K562 (cell line): Measurements from ENCODE around the gene PSG7. TPM values are rescaled to one million over a fixed set of nuclear protein-coding genes. Genes with fewer than 3 reads are reported as not detected.

ENCODE experiments used
- ATAC-seq: fragments of 200-7000 bp; cut with Tn5 transposase; 3 replicates; pipeline ENCODE4 v1.9.1; 2020; ENCODE audit warnings: moderate library complexity
- BruUV-seq: library from RNA; stranded (reverse); fragments of 400-500 nt; replicated peaks from 2 replicates; lab custom pipeline; 2021; lab: Mats Ljungman, UMichigan
- CTCF ChIA-PET: fragments of 300-600 bp; formaldehyde crosslinking; extraction: SDS; loops from one replicate; lab custom pipeline; 2021; ENCODE audit warnings: low intra/inter-chr PET ratio; lab: Yijun Ruan, JAX
- POLR2A ChIA-PET: fragments of 300-600, 350-650 bp; sonication (Branson Sonifier 250); formaldehyde crosslinking; extraction: SDS; loops from one replicate; lab custom pipeline; 2021; ENCODE audit warnings: antibody characterized with exemption, inconsistent platforms; lab: Yijun Ruan, JAX
- DNase-seq, 4 experiments: peaks; one replicate each; pipeline versions ENCODE4 v3.0.0 to v3.0.0-alpha.2; 2011 to 2018; ENCODE audit warnings: low spot score in 3 of 4, mixed read lengths in 3 of 4; ENCODE audit errors: extremely low read depth in 1 of 4
- FAIRE-seq: peaks from 2 replicates; lab custom pipeline; 2011; peaks lifted over from hg19 to GRCh38; lab: Jason Lieb, UNC
- H2AFZ ChIP-seq: 2 replicates; pipeline ENCODE4 v1.6.0; 2011; ENCODE audit warnings: low read depth, low read length, control low read depth, inconsistent platforms
- H3K27ac ChIP-seq: fragments of 200-600 bp; 3 replicates; pipeline ENCODE4 v1.8.0; 2011; ENCODE audit warnings: low read depth, mild to moderate bottlenecking, control low read depth, inconsistent platforms, low read length, moderate library complexity, mixed read lengths; ENCODE audit errors: extremely low read depth
- H3K27me3 ChIP-seq, 2 experiments: fragments of 300-600 bp in 1 of 2; 2 replicates in 1 of 2; 3 replicates in 1 of 2; pipeline versions ENCODE4 v1.6.0 to v1.8.0; 2011; ENCODE audit warnings: inconsistent platforms in 2 of 2, low read length in 2 of 2, mild to moderate bottlenecking in 1 of 2, mixed read lengths in 1 of 2, moderate library complexity in 1 of 2; ENCODE audit not compliant: control insufficient read depth in 2 of 2, insufficient read depth in 2 of 2
- H3K36me3 ChIP-seq: fragments of 300-600 bp; 3 replicates; pipeline ENCODE4 v1.8.0; 2011; ENCODE audit warnings: mild to moderate bottlenecking, low read length, inconsistent platforms; ENCODE audit not compliant: control insufficient read depth, insufficient read depth
- H3K4me1 ChIP-seq, 2 experiments: fragments of 200-600 bp in 1 of 2; replicated peaks in 1 of 2; 2 replicates in 1 of 2; 3 replicates in 1 of 2; pipeline versions ENCODE4 v1.5.1 to v1.8.0; 2011; ENCODE audit warnings: inconsistent platforms in 2 of 2, low read length in 2 of 2, mild to moderate bottlenecking in 1 of 2, mixed read lengths in 1 of 2, moderate library complexity in 1 of 2; ENCODE audit not compliant: control insufficient read depth in 2 of 2, insufficient read depth in 2 of 2
- H3K4me2 ChIP-seq: 2 replicates; pipeline ENCODE4 v1.6.1; 2011; ENCODE audit warnings: low read length, control low read depth, inconsistent platforms, mixed read lengths; ENCODE audit not compliant: insufficient read depth
- H3K4me3 ChIP-seq: fragments of 200-600 bp; sonication (generic), shearing (Covaris generic); 2 replicates; pipeline ENCODE4 v1.5.1; 2016; ENCODE audit warnings: control low read depth, inconsistent platforms
- H3K79me2 ChIP-seq: fragments of 200-600 bp; 3 replicates; pipeline ENCODE4 v1.8.0; 2011; ENCODE audit warnings: low read length, inconsistent platforms; ENCODE audit not compliant: control insufficient read depth, insufficient read depth
- H3K9ac ChIP-seq, 2 experiments: 2 replicates each; pipeline versions ENCODE4 v1.6.0 to v1.6.1; 2011; ENCODE audit warnings: low read depth in 2 of 2, low read length in 2 of 2, control low read depth in 1 of 2, inconsistent platforms in 1 of 2, mild to moderate bottlenecking in 1 of 2, mixed read lengths in 1 of 2; ENCODE audit not compliant: insufficient read depth in 1 of 2
- H3K9me1 ChIP-seq: one replicate; pipeline ENCODE4 v1.6.0; 2011; ENCODE audit warnings: inconsistent platforms, mild to moderate bottlenecking, low read length, moderate library complexity; ENCODE audit not compliant: control insufficient read depth, insufficient read depth
- H3K9me3 ChIP-seq: replicated peaks from 2 replicates; pipeline ENCODE4 v1.5.1; 2011; ENCODE audit warnings: low read depth, low read length, inconsistent platforms; ENCODE audit not compliant: control insufficient read depth, insufficient read depth
- H4K20me1 ChIP-seq: replicated peaks from 2 replicates; pipeline ENCODE4 v1.6.1; 2011; ENCODE audit warnings: low read length, inconsistent platforms, mixed read lengths; ENCODE audit not compliant: control insufficient read depth, insufficient read depth
- WGBS: fragments of 100-300 bp; shearing (Covaris generic); methylation state at CpG from one replicate; pipeline ENCODE4 v1.1.6; 2016; ENCODE audit warnings: low coverage, mixed read lengths; ENCODE audit not compliant: insufficient coverage; ENCODE audit errors: missing lambda C conversion rate; 5-methylcytosine and 5-hydroxymethylcytosine counted together
- in situ Hi-C: fragments of 300-500 bp; cut with MboI; formaldehyde crosslinking; loops from 4 replicates; pipeline ENCODE4 v1.15.0; 2018; ENCODE audit warnings: inconsistent platforms, mixed read lengths
- intact Hi-C: fragments of 100-400 bp; cut with micrococcal nuclease; formaldehyde crosslinking; loops from 2 replicates; pipeline ENCODE4 v1.14.2; 2022
- polyA plus RNA-seq, 8 experiments: library from polyadenylated mRNA; depleted of rRNA in 4 of 8; stranded (reverse) in 5 of 8; unstranded in 3 of 8; fragments of >200 nt; fragmentation: Nextera tagmentation in 2 of 8; fragmentation: Illumina TruSeq in 1 of 8; extraction: Ambion mirVana in 2 of 8; extraction: Trizol in 1 of 8; gene quantifications; 2 replicates each; pipeline versions ENCODE4 v1.2.1 to v1.2.3, GENCODE V29; 2011 to 2014; ENCODE audit warnings: inconsistent platforms in 1 of 8, missing spikeins in 1 of 8
- total RNA-seq, 7 experiments: library from RNA; depleted of rRNA in 6 of 7; stranded (reverse); fragments of >200 nt in 6 of 7; fragmentation: Illumina TruSeq in 2 of 7; extraction: Trizol in 2 of 7; gene quantifications; 2 replicates each; pipeline versions ENCODE4 v1.2.1 to v1.2.3, GENCODE V29; 2011 to 2021; ENCODE audit warnings: low replicate concordance in 1 of 7
- TF ChIP-seq, protein P1 (sequence below), 3 experiments: IDR thresholded peaks in 2 of 3; conservative IDR thresholded peaks in 1 of 3; 2 replicates each; pipeline ENCODE4 v1.5.1; 2011 to 2012; ENCODE audit warnings: low read length in 3 of 3, mild to moderate bottlenecking in 3 of 3, control low read depth in 2 of 3, improper control_type of control experiment in 1 of 3, inconsistent platforms in 1 of 3, low read depth in 1 of 3, mixed read lengths in 1 of 3, moderate library complexity in 1 of 3; ENCODE audit not compliant: insufficient read depth in 2 of 3
- TF ChIP-seq, protein P2 (sequence below): fragments of 250-450 bp; sonication (Bioruptor Pico); IDR thresholded peaks from 2 replicates; pipeline ENCODE4 v1.5.0; 2020; ENCODE audit warnings: mild to moderate bottlenecking

The PSG7 gene
- total and polyA plus RNA-seq, 9 of the 15 experiments (the other 6 are each of a cell fraction or from before 2014, with no cell fraction given), result not detected

DNA sequence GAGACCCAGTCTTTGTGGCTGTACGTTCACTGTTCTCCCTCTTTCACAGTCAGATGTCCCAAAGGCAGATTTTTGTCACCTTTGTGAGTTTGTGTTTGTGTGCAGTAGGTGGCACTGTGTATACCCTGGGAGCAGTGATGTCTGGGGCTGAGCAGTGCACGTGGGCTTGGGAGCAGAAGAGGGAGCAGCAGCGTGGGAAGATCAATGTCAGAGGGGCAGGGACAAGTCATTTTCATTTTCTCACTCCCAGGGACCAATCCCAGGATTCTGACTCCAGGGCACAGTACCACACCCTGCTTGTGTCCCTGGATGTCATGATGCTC, 17.3 kb downstream of the PSG7 start:
- Histone ChIP-seq H3K79me2 (no peaks in the 10 kb centered on the region), H3K4me3 (no peak overlapping the region), H3K9me3 (no peaks in the 10 kb centered on the region), H3K27ac (no peak overlapping the region), H3K4me1 (no peaks in the 10 kb centered on the region), H3K36me3 (no peaks in the 10 kb centered on the region), H4K20me1 (no peaks in the 10 kb centered on the region), H3K9me1 (no peaks in the 10 kb centered on the region), H2AFZ (0 out of 2 replicates have a peak overlapping the region, but pooled peaks have one; percentile 32), H3K4me2 (no peak overlapping the region), H3K9ac (no peak overlapping the region), H3K27me3 (no peaks in the 10 kb centered on the region)
- FAIRE-seq, result no peak
- intact Hi-C loops (no loop called here), in situ Hi-C loops (no loop called here)
- ChIA-PET POLR2A (no interaction called here), CTCF (no interaction called here)
- TF ChIP-seq, protein P1, sequence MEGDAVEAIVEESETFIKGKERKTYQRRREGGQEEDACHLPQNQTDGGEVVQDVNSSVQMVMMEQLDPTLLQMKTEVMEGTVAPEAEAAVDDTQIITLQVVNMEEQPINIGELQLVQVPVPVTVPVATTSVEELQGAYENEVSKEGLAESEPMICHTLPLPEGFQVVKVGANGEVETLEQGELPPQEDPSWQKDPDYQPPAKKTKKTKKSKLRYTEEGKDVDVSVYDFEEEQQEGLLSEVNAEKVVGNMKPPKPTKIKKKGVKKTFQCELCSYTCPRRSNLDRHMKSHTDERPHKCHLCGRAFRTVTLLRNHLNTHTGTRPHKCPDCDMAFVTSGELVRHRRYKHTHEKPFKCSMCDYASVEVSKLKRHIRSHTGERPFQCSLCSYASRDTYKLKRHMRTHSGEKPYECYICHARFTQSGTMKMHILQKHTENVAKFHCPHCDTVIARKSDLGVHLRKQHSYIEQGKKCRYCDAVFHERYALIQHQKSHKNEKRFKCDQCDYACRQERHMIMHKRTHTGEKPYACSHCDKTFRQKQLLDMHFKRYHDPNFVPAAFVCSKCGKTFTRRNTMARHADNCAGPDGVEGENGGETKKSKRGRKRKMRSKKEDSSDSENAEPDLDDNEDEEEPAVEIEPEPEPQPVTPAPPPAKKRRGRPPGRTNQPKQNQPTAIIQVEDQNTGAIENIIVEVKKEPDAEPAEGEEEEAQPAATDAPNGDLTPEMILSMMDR (IDR thresholded peaks at IDR 0.05 in 2 of 3, conservative IDR thresholded peaks at IDR 0.05 in 1 of 3; ENCODE audit: insufficient read depth in 2 of 3, low read depth in 1 of 3, low read length in 3 of 3), result 0 out of 6 replicates have a peak, but pooled peaks of 2 of the 3 experiments have one; percentile 1 to 28
- TF ChIP-seq, protein P2, sequence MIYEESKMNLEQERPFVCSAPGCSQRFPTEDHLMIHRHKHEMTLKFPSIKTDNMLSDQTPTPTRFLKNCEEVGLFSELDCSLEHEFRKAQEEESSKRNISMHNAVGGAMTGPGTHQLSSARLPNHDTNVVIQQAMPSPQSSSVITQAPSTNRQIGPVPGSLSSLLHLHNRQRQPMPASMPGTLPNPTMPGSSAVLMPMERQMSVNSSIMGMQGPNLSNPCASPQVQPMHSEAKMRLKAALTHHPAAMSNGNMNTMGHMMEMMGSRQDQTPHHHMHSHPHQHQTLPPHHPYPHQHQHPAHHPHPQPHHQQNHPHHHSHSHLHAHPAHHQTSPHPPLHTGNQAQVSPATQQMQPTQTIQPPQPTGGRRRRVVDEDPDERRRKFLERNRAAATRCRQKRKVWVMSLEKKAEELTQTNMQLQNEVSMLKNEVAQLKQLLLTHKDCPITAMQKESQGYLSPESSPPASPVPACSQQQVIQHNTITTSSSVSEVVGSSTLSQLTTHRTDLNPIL (CRISPR knock-in tag), result no peak
- no TSS peak for BruUV-seq
- 0% methylated on average over 2 of the region's 3 CpGs for WGBS
- peak in 2 of 4 experiments; percentile 4 to 8 for DNase-seq
- no peak for ATAC-seq
